GM23338 (cell line): Measurements from ENCODE around the gene CPNE8.

ENCODE experiments used
- CREB1 ChIP-seq: fragments of 250-450 bp; sonication (Bioruptor Pico); IDR thresholded peaks from 2 replicates; pipeline ENCODE4 v1.5.0; 2020; ENCODE audit warnings: low read depth, mild to moderate bottlenecking, moderate library complexity
- EZH2 ChIP-seq: fragments of 200-600 bp; sonication (generic); IDR thresholded peaks from one replicate; pipeline ENCODE4 v1.8.0; 2017; ENCODE audit warnings: antibody characterized with exemption, mild to moderate bottlenecking, low read depth; ENCODE audit not compliant: unreplicated experiment
- EZH2phosphoT487 ChIP-seq: fragments of 200-600 bp; sonication (generic); IDR thresholded peaks from one replicate; pipeline ENCODE4 v1.8.1; 2018; ENCODE audit warnings: antibody characterized with exemption; ENCODE audit not compliant: unreplicated experiment
- POLR2AphosphoS5 ChIP-seq: IDR thresholded peaks from 2 replicates; pipeline ENCODE4 v1.6.1; 2016; ENCODE audit warnings: antibody characterized with exemption, low read depth
- ZNF331 ChIP-seq: fragments of 250-450 bp; sonication (Bioruptor Pico); IDR thresholded peaks from 2 replicates; pipeline ENCODE4 v1.5.0; 2020; ENCODE audit warnings: low read depth, mild to moderate bottlenecking, moderate library complexity
- TF ChIP-seq, protein P1 (sequence below), 2 experiments: fragments of 200-600 bp in 1 of 2; sonication (generic) in 1 of 2; conservative IDR thresholded peaks; 2 replicates each; pipeline versions ENCODE4 v1.5.1 to v1.6.1; 2016 to 2017; ENCODE audit warnings: antibody characterized with exemption in 2 of 2, low read depth in 2 of 2, mild to moderate bottlenecking in 2 of 2, moderate library complexity in 1 of 2
- TF ChIP-seq, protein P2 (sequence below): IDR thresholded peaks from 2 replicates; pipeline ENCODE4 v1.6.1; 2016; ENCODE audit warnings: antibody characterized with exemption
- TF ChIP-seq, protein P3 (sequence below): IDR thresholded peaks from one replicate; pipeline ENCODE4 v1.6.1; 2018; ENCODE audit warnings: antibody characterized with exemption; ENCODE audit not compliant: unreplicated experiment

GRCh38 chr12:38638401-38638800 is 267.0 kb downstream of the CPNE8 start:
- TF ChIP-seq POLR2AphosphoS5 (no peak), EZH2phosphoT487 (no peak), ZNF331 (CRISPR knock-in tag) (no peak), EZH2 (no peak), CREB1 (CRISPR knock-in tag) (no peak)
- TF ChIP-seq, protein P1, sequence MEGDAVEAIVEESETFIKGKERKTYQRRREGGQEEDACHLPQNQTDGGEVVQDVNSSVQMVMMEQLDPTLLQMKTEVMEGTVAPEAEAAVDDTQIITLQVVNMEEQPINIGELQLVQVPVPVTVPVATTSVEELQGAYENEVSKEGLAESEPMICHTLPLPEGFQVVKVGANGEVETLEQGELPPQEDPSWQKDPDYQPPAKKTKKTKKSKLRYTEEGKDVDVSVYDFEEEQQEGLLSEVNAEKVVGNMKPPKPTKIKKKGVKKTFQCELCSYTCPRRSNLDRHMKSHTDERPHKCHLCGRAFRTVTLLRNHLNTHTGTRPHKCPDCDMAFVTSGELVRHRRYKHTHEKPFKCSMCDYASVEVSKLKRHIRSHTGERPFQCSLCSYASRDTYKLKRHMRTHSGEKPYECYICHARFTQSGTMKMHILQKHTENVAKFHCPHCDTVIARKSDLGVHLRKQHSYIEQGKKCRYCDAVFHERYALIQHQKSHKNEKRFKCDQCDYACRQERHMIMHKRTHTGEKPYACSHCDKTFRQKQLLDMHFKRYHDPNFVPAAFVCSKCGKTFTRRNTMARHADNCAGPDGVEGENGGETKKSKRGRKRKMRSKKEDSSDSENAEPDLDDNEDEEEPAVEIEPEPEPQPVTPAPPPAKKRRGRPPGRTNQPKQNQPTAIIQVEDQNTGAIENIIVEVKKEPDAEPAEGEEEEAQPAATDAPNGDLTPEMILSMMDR (conservative IDR thresholded peaks at IDR 0.05; ENCODE audit: low read depth in 2 of 2) = no peak
- TF ChIP-seq, protein P2, sequence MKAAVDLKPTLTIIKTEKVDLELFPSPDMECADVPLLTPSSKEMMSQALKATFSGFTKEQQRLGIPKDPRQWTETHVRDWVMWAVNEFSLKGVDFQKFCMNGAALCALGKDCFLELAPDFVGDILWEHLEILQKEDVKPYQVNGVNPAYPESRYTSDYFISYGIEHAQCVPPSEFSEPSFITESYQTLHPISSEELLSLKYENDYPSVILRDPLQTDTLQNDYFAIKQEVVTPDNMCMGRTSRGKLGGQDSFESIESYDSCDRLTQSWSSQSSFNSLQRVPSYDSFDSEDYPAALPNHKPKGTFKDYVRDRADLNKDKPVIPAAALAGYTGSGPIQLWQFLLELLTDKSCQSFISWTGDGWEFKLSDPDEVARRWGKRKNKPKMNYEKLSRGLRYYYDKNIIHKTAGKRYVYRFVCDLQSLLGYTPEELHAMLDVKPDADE = no peak
- TF ChIP-seq, protein P3, sequence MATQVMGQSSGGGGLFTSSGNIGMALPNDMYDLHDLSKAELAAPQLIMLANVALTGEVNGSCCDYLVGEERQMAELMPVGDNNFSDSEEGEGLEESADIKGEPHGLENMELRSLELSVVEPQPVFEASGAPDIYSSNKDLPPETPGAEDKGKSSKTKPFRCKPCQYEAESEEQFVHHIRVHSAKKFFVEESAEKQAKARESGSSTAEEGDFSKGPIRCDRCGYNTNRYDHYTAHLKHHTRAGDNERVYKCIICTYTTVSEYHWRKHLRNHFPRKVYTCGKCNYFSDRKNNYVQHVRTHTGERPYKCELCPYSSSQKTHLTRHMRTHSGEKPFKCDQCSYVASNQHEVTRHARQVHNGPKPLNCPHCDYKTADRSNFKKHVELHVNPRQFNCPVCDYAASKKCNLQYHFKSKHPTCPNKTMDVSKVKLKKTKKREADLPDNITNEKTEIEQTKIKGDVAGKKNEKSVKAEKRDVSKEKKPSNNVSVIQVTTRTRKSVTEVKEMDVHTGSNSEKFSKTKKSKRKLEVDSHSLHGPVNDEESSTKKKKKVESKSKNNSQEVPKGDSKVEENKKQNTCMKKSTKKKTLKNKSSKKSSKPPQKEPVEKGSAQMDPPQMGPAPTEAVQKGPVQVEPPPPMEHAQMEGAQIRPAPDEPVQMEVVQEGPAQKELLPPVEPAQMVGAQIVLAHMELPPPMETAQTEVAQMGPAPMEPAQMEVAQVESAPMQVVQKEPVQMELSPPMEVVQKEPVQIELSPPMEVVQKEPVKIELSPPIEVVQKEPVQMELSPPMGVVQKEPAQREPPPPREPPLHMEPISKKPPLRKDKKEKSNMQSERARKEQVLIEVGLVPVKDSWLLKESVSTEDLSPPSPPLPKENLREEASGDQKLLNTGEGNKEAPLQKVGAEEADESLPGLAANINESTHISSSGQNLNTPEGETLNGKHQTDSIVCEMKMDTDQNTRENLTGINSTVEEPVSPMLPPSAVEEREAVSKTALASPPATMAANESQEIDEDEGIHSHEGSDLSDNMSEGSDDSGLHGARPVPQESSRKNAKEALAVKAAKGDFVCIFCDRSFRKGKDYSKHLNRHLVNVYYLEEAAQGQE = no peak
